Testis (tissue), 3 donors: ENCODE data around the gene DACT1. TPM values are rescaled to one million over a fixed set of nuclear protein-coding genes. Genes with fewer than 3 reads are reported as not detected.

Experiments
- DNase-seq: peaks from one replicate; pipeline ENCODE4 v3.0.0-alpha.2; 2019
- H3K27ac ChIP-seq, 2 donors: fragments of 200-600 bp; sonication (generic); one replicate each; pipeline ENCODE4 v1.5.1; 2019
- H3K27me3 ChIP-seq: fragments of 200-600 bp; sonication (generic); one replicate; pipeline ENCODE4 v1.5.1; 2019
- H3K36me3 ChIP-seq: fragments of 200-600 bp; sonication (generic); one replicate; pipeline ENCODE4 v1.5.1; 2017; ENCODE audit warnings: low read depth; ENCODE audit errors: missing control alignments
- H3K4me1 ChIP-seq: fragments of 200-600 bp; sonication (generic); one replicate; pipeline ENCODE4 v1.5.1; 2019
- H3K4me3 ChIP-seq, 2 donors: fragments of 200-600 bp; sonication (generic); one replicate each; pipeline ENCODE4 v1.5.1; 2017 to 2019
- H3K9me3 ChIP-seq: fragments of 200-600 bp; sonication (generic); one replicate; pipeline ENCODE4 v1.5.1; 2017
- POLR2A ChIP-seq: fragments of 450-650 bp; IDR thresholded peaks from one replicate; pipeline ENCODE4 v1.6.1; 2017; ENCODE audit warnings: antibody characterized with exemption, mild to moderate bottlenecking, moderate library complexity
- WGBS, 2 donors: methylation state at CpG; one replicate each; pipeline ENCODE4 v1.1.5; 2018; 5-methylcytosine and 5-hydroxymethylcytosine counted together
- intact Hi-C: fragments of 100-400 bp; cut with DNase I; formaldehyde crosslinking; loops from one replicate; pipeline ENCODE4 v1.15.1; 2023; ENCODE audit warnings: low total_unique reads
- polyA plus RNA-seq: library from polyadenylated mRNA; stranded (reverse); fragments of 350-450 nt; fragmentation: Illumina TruSeq; extraction: RNeasy Lipid Tissue Mini Kit (QIAGEN cat#74804); gene quantifications from one replicate; pipeline ENCODE4 v1.2.3, GENCODE V29; 2014; ENCODE audit warnings: low read depth, low replicate concordance; ENCODE audit not compliant: insufficient read depth
- total RNA-seq, 2 donors: library from RNA; depleted of rRNA; stranded (reverse); fragments of >200 nt; gene quantifications; one replicate each; pipeline ENCODE4 v1.2.3, GENCODE V29; 2016
- TF ChIP-seq, protein P1 (sequence below), 3 experiments: fragments of 450-650 bp in 2 of 3; fragments of 200-600 bp in 1 of 3; sonication (generic) in 1 of 3; IDR thresholded peaks; one replicate each; pipeline ENCODE4 v1.5.1; 2016 to 2019; ENCODE audit warnings: antibody characterized with exemption in 3 of 3, mild to moderate bottlenecking in 2 of 3, moderate library complexity in 1 of 3

DACT1 gene
- total and polyA plus RNA-seq, 3 donors from 2014 or later: 21.7 to 25.0 (median 24.0) TPM

DNA sequence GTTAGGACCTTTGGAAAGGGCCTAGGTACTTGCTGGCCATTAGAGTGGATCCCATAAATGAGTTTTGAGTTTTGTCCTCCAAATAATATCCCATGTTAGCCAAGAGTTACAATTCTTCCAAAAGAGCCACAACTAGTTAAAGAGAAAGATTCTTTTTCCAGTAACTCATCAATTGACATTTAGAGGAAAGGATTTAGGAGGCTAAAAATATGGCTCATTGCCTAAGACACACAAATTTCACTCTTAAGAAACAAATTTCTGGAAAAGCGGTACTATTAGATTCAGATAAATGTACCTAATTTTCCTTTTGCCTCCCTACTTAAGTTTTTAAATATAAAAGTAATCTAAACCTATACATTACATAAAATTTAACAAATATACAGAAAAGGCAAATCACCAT, 21.3 kb downstream of the DACT1 start:
- Histone ChIP-seq H3K27ac (peak overlapping the region in 1 of 2 donors; percentile 33), H3K9me3 (no peaks in the 10 kb centered on the region), H3K36me3 (no peaks in the 10 kb centered on the region), H3K27me3 (no peaks in the 10 kb centered on the region), H3K4me3 (no peak overlapping the region), H3K4me1 (peaks cover 13% of the 10 kb centered on the region)
- no peak for TF ChIP-seq POLR2A
- TF ChIP-seq, protein P1, sequence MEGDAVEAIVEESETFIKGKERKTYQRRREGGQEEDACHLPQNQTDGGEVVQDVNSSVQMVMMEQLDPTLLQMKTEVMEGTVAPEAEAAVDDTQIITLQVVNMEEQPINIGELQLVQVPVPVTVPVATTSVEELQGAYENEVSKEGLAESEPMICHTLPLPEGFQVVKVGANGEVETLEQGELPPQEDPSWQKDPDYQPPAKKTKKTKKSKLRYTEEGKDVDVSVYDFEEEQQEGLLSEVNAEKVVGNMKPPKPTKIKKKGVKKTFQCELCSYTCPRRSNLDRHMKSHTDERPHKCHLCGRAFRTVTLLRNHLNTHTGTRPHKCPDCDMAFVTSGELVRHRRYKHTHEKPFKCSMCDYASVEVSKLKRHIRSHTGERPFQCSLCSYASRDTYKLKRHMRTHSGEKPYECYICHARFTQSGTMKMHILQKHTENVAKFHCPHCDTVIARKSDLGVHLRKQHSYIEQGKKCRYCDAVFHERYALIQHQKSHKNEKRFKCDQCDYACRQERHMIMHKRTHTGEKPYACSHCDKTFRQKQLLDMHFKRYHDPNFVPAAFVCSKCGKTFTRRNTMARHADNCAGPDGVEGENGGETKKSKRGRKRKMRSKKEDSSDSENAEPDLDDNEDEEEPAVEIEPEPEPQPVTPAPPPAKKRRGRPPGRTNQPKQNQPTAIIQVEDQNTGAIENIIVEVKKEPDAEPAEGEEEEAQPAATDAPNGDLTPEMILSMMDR (IDR thresholded peaks at IDR 0.05): no peak
- DNase-seq: no peak
- intact Hi-C loops: no loop called here
- WGBS, 2 donors: 81 to 84% methylated on average over 1 of the region's 1 CpG

DNA sequence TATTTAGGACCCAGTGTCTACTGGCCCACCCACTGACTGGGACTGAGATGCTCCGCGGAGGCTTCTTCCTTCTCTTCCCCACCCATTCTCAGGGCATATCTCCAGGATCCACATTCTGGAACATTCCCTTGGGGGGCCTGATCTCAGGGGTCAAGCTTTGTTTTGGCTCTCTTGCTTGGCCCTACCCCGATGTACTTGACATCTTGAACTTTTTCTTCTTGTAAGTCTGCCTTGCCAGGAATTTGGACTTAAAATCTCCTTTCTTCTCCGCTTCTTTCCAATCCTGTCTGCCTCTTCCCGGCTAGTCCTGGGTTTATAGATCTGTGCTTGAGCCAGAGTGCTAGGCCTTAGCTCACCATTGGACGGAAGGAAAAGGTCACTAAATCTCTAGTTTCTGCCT, 22.1 kb downstream of the DACT1 start:
- WGBS, 2 donors: 57 to 58% methylated on average over 6 of the region's 6 CpGs
- DNase-seq: peak; percentile 75
- no peaks in the 10 kb centered on the region for H3K36me3 ChIP-seq
- intact Hi-C loops: no loop called here
- H3K27ac ChIP-seq: no peak overlapping the region
- H3K27me3 ChIP-seq: no peaks in the 10 kb centered on the region
- H3K9me3 ChIP-seq: no peaks in the 10 kb centered on the region
- TF ChIP-seq, protein P1 (IDR thresholded peaks at IDR 0.05): no peak
- H3K4me3 ChIP-seq: no peak overlapping the region
- peaks cover 13% of the 10 kb centered on the region for H3K4me1 ChIP-seq

DNA sequence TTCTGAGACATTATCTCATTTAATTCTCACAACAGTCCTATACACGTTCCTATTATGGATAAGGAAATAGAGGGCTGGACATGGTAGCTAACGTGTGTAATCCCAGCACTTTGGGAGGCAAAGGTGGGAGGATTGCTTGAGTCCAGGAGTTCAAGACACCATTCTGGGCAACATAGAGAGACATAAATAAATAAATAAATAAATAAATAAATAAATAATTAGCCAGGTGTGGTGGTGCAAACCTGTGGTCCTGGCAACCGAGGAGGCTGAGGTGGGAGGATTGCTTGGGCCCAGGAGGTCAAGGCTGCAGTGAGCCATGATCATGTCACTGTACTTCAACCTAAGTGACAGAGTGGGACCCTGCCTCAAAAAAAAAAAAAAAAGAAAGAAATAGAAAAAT, 22.6 kb downstream of the DACT1 start:
- TF ChIP-seq POLR2A: no peak
- TF ChIP-seq, protein P1 (IDR thresholded peaks at IDR 0.05): no peak
- Histone ChIP-seq H3K27me3 (no peaks in the 10 kb centered on the region), H3K9me3 (no peaks in the 10 kb centered on the region), H3K27ac (no peak overlapping the region), H3K4me1 (peaks cover 13% of the 10 kb centered on the region), H3K36me3 (no peaks in the 10 kb centered on the region), H3K4me3 (no peak overlapping the region)
- 63 to 68% methylated on average over 3 of the region's 3 CpGs for WGBS, 2 donors
- DNase-seq: no peak
- intact Hi-C loops: no loop called here

DNA sequence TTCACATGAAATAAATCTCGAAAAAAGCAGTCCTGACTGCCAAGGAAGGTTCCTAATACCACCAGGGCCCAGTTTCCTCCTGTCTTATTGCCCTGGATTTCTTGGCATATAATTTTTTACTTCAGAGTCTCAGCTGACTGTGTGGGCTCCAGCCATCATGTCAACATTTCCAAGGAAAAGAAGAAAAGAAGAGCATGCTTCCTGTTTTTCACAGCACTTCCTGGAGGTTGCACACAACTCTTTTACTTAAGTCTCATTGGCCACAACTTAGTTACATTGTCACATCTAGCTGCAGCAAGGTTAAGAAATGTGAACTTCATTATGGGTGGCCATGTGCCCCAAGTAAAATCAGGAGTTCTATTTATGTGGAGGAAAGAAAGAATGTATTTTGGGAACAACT, 24.3 kb downstream of the DACT1 start:
- peak overlapping the region in 1 of 2 donors; percentile 55 for H3K27ac ChIP-seq
- no peak for DNase-seq
- H3K4me1 ChIP-seq: peaks cover 13% of the 10 kb centered on the region
- H3K4me3 ChIP-seq: no peak overlapping the region
- H3K36me3 ChIP-seq: no peaks in the 10 kb centered on the region
- 56 to 72% methylated on average over 1 of the region's 1 CpG for WGBS, 2 donors
- intact Hi-C loops: no loop called here
- no peaks in the 10 kb centered on the region for H3K9me3 ChIP-seq
- H3K27me3 ChIP-seq: no peaks in the 10 kb centered on the region
- TF ChIP-seq, protein P1 (IDR thresholded peaks at IDR 0.05): no peak
- TF ChIP-seq POLR2A: no peak

DNA sequence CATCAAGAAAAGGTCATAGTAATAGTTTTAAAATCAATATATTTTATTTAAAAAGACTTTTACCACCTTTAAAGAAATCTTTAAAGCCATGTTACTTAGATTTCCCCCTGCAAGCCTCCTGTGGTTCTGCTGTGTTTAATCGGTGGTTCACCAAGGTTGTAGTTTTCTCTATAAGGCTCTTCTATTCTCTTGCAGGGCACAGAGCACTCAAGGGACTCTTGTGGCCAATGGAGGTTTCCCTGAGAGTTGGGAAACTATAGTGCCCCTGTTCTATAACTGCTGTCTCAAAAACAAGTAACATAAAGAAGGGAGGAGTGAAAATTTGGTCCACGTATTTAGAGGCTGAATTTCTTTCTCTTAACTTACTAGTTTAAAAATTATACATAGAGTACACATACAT, 25.0 kb downstream of the DACT1 start:
- no peak for TF ChIP-seq POLR2A
- H3K36me3 ChIP-seq: no peaks in the 10 kb centered on the region
- no peak overlapping the region for H3K4me3 ChIP-seq
- intact Hi-C loops: no loop called here
- DNase-seq: no peak
- H3K27me3 ChIP-seq: no peaks in the 10 kb centered on the region
- peaks cover 13% of the 10 kb centered on the region for H3K4me1 ChIP-seq
- H3K27ac ChIP-seq: no peak overlapping the region
- H3K9me3 ChIP-seq: no peaks in the 10 kb centered on the region
- 79 to 88% methylated on average over 2 of the region's 2 CpGs for WGBS, 2 donors
